Measurements from ENCODE around the gene VSTM2B.

The VSTM2B gene

GRCh38 chr19:29571181-29571580 lies 45.4 kb downstream of the VSTM2B start:
- DNase-seq, result no peak

DNA sequence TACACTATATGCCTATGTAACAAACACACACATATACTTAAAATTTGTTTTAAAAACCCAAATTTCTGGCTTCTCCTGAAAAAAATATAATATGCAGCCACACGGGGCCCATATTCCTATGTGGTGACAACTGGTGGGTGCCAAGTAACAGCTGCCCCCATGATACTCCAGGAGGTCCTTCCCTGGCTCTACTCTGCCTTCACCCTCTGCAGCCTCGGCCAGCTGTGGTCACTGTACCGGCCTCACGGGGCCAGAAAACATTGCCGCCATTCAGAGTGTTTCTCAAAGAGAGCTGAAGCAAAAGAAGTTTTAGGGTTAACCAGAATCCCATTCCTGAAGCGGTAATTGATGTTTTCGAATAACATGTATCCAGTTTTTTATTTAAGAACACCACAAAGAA lies 47.7 kb downstream of the VSTM2B start:
- DNase-seq, result no peak

- DNase-seq, result no peak
Measured at GRCh38 chr19:29574510-29574909, 48.7 kb downstream of the VSTM2B start.

DNA sequence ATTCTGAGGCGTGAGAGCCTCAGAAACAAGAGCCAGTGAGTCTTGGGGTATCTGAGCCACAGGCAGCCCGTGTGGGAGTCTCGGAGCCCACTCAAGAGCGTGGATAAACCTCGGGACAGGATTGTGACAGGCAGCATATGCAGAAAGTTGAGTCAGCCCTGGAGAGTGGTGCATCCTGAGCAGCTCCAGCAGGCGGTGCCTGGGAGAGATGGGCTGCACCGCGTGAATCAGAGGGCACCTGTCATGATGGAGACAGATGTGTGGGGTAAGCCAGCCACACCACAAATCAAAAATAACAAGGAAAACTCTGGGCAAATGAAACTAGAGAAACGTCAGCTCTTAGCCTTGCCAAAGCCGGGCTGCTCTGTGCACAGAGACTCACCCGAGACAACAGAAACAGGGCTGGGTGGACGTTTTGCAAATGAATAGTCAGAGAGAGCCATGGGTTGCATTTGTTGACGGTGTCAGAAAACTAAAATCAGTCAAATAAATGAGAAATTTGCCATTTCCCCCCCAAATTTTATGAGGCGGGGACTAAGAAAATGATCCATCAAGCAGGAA lies 50.3 kb downstream of the VSTM2B start:
- no peak for DNase-seq

GRCh38 chr19:29576761-29577648 lies 51.2 kb downstream of the VSTM2B start:
- DNase-seq, result peak; percentile 10

DNA sequence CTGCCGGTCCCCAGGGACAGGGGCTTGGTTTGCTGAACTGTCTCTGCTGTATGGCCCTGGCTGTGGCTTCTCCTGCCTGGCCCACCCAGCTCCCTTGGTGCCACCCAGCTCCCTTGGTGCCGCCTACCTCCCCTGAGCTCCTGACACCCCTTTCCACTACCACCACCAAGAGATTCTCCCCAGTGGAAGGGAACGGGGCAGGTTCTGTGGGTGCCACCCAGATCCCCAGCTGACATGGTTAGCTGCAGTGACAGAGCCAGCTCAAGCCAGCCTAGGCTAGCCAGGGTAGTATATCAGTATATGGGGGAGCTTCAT lies 51.8 kb downstream of the VSTM2B start:
- no peak for DNase-seq

GRCh38 chr19:29578349-29578748 lies 52.6 kb downstream of the VSTM2B start:
- no peak for DNase-seq

GRCh38 chr19:29579308-29579910 lies 53.6 kb downstream of the VSTM2B start:
- no peak for DNase-seq

GRCh38 chr19:29581398-29581797 lies 55.6 kb downstream of the VSTM2B start:
- DNase-seq, result no peak

GRCh38 chr19:29583196-29583999 lies 57.6 kb downstream of the VSTM2B start:
- DNase-seq, result no peak

GRCh38 chr19:29586401-29586800 lies 60.6 kb downstream of the VSTM2B start:
- DNase-seq, result no peak

- DNase-seq, result no peak
Measured at GRCh38 chr19:29587059-29587458, 61.3 kb downstream of the VSTM2B start.

DNA sequence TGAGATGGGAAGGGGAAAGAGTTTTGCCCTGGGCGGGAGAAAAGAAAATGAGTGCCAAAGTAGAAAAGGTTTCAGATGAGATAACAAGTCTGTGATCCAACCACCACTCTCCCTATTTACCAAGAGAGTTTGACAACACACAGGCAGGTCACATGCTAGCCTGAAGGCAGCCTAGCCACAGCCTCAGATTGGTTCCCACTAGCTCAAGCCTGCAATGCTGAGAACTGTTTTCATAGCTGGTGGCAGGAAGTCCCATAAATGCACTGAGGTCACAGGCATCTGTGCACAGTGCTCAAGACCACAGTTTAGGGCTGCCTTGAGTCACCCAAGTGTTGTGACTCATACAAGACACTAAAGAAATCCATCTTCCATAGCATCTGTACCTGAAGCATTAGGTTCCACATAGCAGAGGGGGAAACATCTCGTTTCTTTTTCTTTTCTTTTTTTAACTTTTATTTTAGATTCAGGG lies 61.8 kb downstream of the VSTM2B start:
- DNase-seq, result peak; percentile 32

DNA sequence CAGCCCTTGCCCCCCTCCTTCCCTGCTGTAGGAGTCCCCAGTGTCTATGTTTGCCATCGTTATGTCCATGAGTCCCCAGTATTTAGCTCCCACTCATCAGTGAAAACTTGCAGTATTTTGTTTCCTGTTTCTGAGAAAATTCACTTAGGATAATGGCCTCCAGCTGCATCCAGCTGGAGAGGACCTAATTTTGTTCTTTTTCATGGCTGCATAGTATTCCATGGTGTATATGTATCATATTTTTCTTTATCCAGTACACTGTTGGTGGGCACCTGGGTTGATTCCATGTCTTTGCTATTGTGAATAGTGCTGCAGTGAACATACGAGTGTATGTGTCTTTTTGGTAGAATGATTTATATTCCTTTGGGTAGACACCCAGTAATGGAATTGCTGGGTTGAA lies 62.3 kb downstream of the VSTM2B start:
- no peak for DNase-seq

DNA sequence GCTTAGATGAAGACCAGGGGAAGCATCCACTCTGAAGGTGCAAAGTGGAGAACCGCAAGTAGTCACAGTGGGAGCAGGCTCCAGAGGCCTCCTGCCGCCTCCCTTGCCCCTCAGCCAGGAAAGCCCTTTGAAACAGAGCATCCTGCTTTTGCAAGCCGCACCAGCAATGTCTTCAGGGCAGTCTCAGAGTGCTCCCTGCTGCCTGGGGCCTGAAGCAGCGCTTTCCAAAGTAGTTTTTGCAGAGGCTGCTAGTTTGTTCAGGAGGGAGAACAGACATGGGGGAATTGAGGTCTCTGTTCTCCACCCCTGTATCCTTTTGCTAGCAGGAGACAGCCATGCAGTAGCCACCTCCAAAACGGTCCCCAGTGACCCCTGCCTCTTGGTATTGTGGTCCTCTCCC lies 64.5 kb downstream of the VSTM2B start:
- DNase-seq, result no peak

DNA sequence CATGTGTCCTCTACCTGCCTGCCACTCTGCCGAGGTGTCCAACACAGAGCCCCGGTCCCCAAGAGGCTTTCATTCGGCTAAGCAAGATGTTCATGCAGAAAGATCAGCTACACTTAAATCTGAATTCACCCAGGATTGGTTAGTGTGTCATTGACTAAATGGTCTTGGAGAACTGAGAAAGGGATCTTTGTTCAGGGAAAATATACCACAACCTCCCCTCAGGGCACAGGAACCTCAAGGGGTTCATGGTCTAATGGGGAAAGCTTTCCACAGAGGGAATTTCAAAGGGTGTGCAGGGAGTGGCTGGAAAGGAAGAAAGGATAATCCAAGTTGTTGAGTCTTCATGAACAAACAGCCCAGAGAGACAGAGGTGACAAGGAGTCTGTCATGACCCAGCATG lies 65.9 kb downstream of the VSTM2B start:
- DNase-seq, result no peak

DNA sequence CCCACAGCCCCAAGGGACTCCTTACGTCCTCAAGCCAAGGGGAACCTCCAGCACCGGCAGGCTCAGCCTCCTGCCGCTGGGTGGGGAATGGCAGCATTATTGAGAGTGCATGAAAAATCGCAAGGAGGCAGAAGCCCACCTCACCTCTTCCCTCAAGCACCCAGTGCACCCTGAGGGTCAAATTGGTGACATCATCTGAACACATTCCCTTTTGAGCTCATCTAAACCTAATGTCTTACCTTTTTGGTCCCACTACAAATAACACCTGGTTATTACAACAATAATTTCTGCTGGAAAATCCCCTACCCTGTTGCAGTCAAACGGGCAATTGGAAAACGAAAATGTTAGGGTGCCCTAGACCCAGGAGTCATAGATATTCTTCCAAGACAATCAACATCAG lies 68.1 kb downstream of the VSTM2B start:
- no peak for DNase-seq

- DNase-seq, result no peak
Measured at GRCh38 chr19:29596080-29596727, 70.4 kb downstream of the VSTM2B start.

GRCh38 chr19:29596885-29597525 lies 71.2 kb downstream of the VSTM2B start:
- no peak for DNase-seq

- DNase-seq, result no peak
Measured at GRCh38 chr19:29598036-29598435, 72.2 kb downstream of the VSTM2B start.

GRCh38 chr19:29598496-29598895 lies 72.7 kb downstream of the VSTM2B start:
- no peak for DNase-seq

GRCh38 chr19:29603308-29603707 lies 77.5 kb downstream of the VSTM2B start:
- DNase-seq, result no peak
